NCI-H1417 (cell line): Measurements from ENCODE around the gene PAM.

ENCODE experiments used
- DNase-seq, 3 experiments: peaks; one replicate each; lab custom pipeline; 2025; lab: John Stamatoyannopoulos, UW

PAM gene

DNA sequence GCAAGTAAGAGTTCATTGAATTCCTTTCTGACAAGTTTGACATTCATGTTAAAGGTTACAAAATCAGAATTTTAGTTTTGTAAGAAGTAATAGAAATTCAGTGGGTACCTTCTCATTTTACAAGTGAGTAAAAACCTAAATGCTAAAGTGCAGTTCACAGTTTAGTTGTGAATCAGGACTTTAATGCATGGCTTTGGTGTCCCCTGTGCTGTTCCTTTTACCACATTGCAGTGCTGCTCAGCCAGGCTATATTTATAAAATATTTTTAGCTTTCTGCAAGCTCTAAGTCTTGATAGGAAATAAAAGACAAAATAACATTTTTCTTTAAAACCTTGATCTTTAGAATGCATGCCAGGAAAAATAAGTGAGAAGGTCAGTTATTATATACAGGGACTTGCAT is 26.3 kb downstream of the PAM start:
- DNase-seq: no peak

DNA sequence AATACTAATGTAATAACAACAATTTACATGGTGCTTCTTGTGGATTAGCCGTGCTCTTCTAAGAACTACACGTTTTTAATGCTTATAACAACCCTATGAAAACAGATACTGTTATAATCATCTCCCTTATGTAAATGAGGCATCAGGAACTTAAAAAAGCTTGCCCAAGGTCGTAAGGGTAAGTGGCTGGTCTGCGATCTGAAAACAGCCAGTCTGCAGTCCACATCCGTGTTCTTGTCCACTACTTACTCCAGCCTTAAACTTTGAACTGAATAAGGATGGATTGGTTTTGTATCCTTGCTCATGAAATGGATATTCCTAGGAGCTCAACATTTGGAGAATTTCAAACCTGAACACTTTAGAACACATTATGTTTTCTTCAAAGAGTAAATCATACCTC is 26.7 kb downstream of the PAM start:
- no peak for DNase-seq

DNA sequence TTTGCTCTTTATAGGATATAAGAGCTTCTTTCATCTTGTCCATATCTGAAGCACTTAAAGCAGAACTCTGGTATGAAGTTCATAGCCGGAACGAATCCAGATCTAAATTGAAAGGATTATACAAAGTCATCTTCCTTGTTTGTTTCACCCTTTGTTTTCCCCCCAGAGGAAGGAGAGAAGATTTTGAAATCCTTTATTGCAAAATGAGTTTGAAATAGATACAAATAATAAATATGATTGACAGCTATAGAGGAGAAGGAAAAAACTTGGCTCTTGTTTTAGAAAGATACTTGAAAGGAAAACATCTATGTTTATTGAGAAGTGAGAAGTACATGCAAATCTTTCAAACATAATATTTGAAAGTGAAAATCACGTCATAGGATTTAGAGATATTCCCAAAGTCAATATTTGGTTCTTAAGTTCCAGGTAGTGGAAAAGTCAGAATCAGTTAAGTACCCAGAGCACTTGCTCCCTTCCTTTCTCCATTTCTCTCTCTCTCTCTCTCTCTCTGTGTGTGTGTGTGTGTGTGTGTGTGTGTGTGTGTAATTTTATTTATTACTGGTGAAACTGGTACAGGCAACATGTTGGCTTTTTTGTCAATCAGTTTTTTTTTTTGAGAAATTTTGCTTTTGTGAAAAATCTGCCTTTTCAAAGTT is 27.2 kb downstream of the PAM start:
- peak in 1 of 3 experiments; percentile 2 for DNase-seq

DNA sequence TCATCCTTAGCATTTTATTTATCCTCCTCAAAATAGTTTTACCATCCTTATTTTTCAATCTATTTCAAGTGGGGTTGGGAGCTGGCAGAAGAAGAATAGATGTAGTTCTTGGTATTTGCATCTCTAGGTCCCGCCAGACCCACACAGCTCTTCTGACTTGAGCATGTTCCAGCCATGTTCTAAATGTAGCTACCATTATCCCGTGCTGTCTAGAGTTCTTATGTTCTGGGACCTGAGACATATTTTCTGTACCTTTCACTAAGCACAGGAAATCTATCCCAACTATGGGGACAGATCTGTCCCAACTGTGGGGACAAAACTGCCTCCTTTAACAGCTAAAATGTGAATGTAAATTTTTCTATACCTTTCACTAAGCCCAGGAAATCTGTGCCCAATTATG is 32.0 kb downstream of the PAM start:
- DNase-seq: no peak

DNA sequence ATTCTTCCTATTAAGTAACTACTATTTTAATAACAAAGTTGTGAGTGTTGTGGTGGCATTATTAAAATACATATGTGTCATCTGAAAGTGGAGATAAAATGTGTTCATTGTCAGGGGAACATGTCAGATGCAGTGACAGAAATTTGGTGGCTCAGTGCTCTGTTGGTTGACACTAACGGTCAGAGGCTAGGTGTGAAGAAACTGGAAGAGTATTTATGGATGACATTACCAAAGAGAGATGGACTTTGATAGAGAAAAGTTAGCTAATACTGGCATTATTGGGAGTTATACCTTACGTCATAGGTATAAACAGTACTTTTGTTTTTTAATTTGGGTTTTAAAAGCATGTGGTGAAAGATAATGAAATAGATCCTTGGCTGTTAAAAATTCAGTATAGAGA is 33.7 kb downstream of the PAM start:
- no peak for DNase-seq

DNA sequence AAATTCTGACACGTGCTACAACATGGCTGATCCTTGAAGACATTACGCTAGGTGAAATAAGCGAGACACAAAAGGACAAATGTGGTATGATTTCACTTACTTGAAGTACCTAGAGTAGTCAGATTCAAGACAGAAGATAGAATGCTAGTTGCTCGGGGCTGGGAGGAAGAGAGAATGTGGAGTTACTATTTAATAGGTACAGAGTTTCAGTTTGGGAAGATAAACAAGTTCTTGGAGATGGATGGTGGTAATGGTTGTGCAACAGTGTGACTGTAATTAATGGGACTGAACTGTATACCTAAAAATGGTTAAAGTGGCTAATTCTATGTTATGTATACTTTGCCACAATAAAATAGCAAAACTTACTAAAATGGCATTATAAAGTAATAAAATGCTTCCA is 34.4 kb downstream of the PAM start:
- DNase-seq: peak in 1 of 3 experiments; percentile 0

DNA sequence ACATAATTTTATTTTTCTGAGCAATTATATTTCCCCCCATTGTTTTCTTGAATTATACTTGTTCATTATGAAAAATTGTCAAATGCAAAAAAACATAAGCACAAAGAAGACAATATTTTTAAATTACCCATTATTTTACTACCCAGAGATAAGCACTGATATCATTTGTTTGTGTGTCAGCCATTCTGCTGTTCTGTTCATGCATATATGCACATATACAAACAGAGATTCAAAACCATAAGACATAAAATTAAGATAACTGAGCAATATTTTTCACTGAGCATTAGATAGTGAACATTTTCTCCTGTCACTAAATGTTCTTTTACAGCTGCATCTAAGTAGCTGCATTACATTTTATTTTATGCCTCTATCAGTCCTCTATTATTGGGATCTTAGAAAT is 35.6 kb downstream of the PAM start:
- no peak for DNase-seq

DNA sequence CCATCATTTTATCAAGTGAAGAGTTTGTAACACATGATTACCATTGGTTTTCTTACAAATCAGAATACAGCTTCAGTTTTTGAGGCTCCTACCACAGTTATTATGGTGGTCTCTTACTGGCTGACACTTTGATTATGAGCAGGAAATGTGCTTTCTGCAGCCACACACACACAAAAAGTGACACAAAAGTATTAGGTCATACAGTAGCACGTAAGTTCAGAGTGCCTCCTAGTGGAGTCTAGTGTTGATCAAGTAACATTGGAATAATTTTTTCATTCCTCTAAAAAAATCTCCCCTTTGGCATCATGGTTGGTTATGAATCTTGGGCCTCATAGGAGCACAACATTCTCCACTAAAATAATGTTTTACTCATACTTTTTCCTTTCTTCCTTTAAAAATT is 37.6 kb downstream of the PAM start:
- DNase-seq: peak in 1 of 3 experiments; percentile 33

DNA sequence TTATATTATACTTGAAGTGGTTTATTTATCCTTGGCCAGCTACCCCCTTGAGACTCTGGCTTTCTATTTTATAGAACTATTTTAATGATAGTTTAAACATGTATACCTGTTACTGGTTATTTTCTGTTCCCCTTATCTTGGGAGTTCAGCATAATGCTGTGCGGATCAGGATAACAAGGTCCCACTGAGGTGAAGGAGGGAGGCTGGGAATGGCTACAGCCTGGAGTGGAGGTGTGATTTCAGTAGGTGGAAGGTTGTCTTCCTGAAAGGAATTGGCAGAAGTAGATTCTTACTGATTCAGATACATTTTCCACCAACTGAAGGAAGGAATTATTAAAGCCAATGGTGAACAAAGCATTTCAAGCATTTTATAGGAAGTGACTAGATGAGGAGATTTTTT is 38.9 kb downstream of the PAM start:
- peak in 1 of 3 experiments; percentile 22 for DNase-seq

DNA sequence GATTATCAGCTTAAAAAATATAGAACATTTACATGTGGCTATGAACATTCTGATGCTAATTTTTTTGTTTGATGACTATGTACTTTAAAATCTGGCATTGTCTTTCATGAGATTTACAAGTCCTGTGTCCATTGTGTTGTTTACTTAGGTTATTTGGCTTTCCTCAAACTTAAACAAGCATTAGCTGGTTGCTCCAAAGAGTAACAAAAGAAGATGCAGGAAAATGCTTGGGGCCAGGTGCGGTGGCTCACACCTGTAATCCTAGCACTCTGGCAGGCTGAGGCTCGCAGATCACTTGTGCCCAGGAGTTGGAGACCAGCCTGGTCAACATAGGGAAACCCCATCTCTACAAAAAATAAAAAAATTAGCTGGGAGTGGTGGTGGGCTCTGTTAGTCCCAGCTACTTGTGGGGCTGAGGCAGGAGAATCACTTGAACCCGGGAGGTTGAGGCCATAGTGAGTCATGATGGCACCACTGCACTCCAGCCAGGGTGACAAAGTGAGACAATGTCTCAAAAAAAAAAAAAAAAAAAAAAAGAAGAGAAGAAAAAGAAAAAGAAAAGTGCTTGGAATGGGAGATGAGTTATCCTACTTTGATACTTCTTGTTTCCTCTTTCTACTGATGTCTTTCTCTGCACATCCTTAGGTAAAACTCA is 39.7 kb downstream of the PAM start:
- DNase-seq: peak; percentile 17 to 74 (median 19)

DNA sequence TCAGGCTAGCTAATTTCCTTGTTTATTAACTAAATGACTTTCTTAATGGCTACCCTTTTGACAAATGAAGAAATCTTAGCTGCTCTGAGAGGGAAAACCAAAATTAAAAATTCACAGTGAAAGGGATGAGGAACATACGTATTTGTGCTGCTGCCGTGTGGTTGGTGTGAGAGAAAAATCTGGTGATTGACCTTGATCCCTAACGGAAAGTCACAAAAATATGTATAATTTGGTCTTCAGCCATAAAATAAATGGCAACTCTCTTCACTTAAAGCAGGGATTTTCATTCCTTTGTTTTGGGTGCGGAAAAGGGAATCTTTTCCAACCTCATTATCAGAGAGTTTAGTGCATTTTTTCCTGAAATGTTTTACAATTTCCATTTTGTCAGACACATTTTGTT is 40.4 kb downstream of the PAM start:
- DNase-seq: peak in 1 of 3 experiments; percentile 64

DNA sequence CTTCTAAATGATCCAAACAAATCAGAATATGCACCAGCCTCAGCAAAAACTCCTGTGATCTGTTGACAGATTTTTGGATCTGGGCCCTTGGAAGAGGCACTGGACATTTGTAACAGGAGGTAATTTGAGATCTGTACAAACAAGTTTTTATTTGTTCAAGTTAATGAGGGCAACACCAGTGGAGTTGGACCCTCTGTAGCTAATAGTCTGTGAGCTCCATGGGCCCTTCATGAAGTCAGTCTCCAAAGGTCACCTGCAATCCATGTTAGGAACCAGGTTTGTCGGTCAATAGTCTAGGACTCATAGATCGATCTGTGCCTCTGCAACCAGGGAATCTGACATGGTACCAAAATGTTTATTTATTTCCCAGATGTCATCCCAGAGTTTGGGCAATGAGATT is 40.9 kb downstream of the PAM start:
- DNase-seq: peak; percentile 9 to 83 (median 35)

DNA sequence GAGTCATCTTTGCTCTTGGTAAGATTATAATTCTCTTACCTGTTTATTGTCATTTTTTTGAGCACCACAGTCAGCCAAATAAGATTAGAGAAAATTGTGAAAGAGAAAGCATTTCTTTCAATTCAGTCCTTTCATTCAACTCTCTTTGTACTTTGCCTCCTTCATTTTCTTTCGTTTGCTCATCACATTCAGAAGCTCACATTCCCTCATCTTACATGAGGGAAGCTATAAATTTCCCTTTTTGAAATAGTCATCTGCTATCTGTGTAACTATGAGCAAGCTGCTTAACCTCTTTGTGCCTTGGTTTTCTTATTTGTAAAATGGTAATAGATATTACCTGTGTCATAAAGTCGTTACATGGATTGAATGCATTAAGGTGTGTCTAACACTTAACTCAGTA is 41.4 kb downstream of the PAM start:
- DNase-seq: peak; percentile 4 to 72 (median 22)

DNA sequence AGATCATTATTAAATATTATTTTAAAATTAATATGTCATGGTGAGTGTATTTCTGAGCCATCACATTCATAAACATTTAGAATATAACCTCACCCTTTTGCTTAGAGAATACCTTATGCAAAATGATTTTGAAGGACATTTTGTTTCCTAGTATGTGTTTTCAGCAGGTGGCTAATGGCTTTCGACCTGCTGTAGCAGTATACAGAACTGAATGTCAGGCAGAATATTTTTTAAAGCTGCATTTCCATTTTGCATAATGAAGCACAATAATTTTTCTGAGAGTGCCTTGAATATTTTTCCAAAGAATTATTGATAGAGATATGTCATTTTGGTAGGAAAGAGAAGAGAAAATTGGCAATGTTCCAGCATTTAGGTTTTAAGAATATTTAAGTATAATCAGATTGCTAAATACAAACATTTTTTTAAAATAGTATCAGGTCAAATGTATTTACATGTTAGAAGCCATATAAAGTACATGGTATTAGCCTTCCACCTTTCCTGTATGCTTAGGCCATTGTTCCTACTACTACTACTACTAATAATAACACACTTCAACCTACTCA is 42.3 kb downstream of the PAM start:
- peak in 2 of 3 experiments; percentile 5 to 63 for DNase-seq

DNA sequence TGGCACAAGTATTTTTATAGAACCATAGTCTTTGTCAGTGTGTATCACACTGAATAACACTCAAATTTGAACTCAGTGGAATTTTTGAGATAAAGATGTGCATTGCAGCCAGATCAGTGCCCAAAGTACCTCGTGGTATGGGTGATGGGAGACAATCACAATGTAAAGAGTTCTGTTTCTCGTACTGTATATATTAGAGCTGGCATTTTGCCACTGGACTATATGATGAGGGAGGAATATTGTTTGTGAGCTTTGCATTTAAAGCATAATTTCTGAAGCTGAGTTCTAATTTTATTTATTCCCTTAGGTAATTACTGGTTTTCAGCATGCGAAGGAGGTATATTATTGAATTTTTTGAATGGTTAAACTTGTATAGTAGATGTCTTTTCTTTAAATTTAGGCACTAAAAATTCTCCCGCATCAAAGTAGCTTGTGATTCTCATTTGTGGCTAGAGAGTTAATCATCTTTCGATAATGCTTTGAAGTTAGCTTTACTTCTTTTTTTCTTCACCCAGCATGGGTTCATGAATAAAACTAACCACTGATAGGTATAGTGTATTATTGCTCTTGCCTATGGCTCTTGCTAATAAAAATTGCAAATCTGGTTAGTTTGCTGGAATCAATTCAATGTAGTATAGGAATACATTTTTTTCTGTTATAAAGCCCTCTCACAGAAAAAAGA is 43.1 kb downstream of the PAM start:
- DNase-seq: peak in 2 of 3 experiments; percentile 2 to 51

DNA sequence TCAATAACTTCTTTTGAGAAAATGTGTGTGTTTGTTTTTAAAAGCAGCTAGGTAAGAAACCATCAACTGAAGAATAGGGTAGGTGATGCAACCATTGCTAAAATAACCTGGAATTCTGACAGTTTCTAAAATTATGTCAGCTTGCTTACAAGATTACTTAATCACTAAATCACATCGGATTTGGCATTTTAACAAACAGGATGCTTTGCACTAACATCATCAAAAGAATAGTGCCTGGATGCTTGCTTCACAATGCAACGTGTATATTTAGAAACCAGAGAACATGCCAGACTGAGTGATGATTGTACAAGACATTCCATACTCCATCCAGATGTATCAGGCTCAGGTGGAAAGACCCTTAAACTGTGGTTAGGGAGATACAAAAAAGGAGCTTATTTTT is 43.9 kb downstream of the PAM start:
- DNase-seq: peak in 1 of 3 experiments; percentile 6

DNA sequence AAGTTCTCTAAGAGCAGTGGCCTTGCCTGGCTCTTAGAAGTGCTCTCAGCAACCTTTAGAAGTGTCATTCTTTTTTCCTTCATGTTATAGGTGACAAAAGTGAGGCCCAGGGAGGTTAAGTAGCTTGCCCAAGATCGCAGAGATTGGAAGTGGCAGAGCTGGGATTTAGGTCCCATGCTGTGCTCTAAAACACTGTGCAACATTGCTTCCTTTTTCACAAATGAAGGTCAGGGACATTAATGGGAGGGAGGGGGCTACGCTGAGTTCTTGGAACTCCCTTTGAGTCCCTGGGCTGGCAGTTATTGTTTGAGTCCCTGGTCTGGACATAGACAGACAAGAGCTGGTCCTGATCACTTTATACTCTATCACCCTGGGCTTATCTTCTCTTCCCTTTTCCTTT is 45.3 kb downstream of the PAM start:
- DNase-seq: no peak

DNA sequence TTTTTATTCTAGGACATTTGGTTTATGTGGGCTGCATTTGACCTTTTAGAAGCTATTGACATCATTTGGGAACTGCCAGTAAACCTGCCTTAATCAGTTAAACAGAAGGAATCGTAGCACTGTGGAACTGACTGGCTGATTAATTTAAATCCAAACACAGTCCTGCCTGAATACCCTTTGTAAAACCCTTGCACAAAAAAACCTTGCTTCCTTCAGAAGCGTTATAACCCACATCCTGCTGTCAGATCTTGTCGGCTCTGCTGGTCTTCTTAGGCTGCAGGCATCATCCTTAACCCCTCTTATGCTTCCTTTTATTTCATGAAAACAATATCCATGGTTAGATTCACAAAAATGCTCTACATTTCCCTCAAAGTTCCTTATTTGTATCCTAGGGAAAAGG is 46.3 kb downstream of the PAM start:
- DNase-seq: no peak

DNA sequence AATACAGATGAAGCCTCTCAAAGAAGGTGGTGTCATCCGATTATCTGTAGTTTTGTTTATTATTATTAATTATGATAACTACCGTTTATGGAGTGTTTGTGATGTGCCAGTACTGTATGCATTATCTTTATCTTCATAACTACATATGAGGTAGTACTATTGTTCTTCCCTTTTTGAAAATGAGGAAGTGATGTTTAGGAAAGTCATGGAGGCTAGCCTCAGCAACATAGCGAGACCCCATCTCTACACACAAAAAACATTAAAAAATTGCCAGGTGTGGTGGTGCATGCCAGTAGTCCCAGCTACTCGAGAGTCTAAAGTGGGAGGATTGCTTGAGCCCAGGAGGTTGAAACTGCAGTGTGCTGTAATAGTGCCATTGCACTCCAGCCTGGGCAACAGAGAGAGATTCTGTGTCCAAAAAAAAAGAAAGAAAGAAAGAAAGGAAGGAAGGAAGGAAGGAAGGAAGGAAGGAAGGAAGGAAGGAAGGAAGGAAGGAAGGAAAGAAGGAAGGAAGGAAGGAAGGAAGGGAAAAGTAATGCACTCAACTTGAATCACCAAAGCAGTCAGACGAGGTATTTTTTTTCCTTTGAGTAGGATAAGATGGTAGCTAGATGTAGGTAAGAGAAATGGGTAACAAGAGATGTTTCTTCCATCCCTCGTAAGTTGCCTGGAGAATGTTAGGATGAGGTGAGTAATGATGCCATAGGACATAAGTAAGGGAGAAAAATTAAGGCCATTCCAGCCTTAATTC is 47.8 kb downstream of the PAM start:
- DNase-seq: no peak

DNA sequence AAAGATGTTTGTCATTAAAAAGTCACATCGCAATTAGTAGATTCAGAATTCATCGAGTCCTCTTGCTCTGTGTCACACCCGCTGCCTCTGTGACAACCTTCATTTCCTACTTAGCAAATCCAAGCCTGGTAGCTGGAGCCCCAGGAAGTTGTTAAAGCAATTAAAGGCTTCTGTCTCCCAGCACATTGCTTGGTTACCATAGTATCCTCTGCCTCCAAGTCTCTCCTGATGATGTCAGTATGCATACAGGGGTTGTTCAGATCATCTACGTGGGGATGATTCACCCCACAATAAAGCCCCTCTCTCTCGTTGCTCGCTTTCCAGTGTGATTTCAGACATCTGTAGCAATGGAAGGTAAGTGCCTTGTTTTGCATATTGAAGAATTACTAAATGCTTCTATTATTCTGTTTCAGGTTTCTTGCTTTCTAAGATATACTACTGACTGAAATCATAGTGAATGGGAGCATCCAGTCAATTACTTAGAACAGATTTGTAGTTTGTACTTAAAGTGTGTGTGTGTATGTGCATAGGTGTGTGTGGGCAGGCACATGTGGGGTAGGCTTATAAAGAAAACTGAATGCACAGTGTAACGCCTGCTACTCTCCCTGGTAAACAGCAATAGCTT is 52.9 kb downstream of the PAM start:
- DNase-seq: peak; percentile 10 to 89 (median 62)

DNA sequence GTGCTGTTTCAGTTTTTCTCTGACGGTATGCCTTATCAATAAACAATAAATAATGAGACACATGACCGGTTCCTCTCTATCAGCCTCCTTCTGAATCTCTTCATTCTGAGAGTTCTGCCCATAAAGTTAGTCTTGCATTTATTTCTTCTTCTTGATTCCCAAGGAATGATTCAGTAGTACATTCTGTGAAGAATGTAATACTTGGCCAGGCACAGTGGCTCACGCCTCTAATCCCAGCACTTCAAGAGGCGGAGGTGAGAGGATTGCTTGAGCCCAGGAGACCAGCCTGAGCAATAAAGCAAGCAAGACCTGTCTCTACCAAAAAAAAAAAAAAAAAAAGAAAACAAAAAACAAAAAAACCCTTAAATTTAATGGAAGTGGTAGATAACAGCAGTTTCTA is 53.9 kb downstream of the PAM start:
- peak in 1 of 3 experiments; percentile 56 for DNase-seq

DNA sequence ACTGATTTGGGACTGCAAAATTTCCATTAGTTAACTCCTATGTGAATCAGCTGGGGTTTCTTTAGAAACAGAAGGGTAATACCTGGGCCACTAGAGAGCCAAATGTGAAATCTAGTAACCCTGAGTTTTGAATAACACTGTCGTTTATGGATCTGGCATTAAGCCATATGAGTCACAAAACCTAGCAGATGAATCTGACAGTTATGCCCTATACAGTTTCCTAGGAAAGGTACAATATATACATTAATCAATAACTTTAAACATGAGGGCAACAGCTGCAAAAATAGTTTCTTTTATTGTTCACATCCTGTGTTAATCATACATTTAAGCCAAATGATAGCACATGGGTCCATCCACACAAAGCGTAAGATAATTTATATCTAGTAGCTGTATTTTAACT is 56.9 kb downstream of the PAM start:
- DNase-seq: peak in 2 of 3 experiments; percentile 24 to 72
